Neural progenitor cell (in vitro differentiated cells): ENCODE results near the gene SLC1A4. TPM values are rescaled to one million over a fixed set of nuclear protein-coding genes. Genes with fewer than 3 reads are reported as not detected.

ENCODE experiments used
- DNase-seq: peaks from one replicate; pipeline ENCODE4 v3.0.0-alpha.2; 2016; ENCODE audit warnings: low spot score
- H2AFZ ChIP-seq: fragments of 200-600 bp; sonication (generic); replicated peaks from 2 replicates; pipeline ENCODE4 v1.6.1; 2016; ENCODE audit warnings: antibody characterized with exemption
- H3F3A ChIP-seq: fragments of 200-600 bp; sonication (generic); 2 replicates; pipeline ENCODE4 v1.6.1; 2016; ENCODE audit warnings: antibody characterized with exemption, low read depth
- H3K27ac ChIP-seq: fragments of 200-600 bp; sonication (generic); 2 replicates; pipeline ENCODE4 v1.5.1; 2016; ENCODE audit warnings: mild to moderate bottlenecking
- H3K27me3 ChIP-seq: fragments of 200-600 bp; sonication (generic); 2 replicates; pipeline ENCODE4 v1.6.1; 2016; ENCODE audit warnings: mild to moderate bottlenecking, moderate library complexity
- H3K36me3 ChIP-seq: fragments of 200-600 bp; sonication (generic); 2 replicates; pipeline ENCODE4 v1.5.1; 2016
- H3K4me1 ChIP-seq: fragments of 200-600 bp; sonication (generic); 2 replicates; pipeline ENCODE4 v1.6.1; 2016; ENCODE audit warnings: mixed run types
- H3K4me2 ChIP-seq: fragments of 200-600 bp; sonication (generic); 2 replicates; pipeline ENCODE4 v1.6.1; 2016
- H3K4me3 ChIP-seq: fragments of 200-600 bp; sonication (generic); 2 replicates; pipeline ENCODE4 v1.5.1; 2016
- H3K79me2 ChIP-seq: fragments of 200-600 bp; sonication (generic); 2 replicates; pipeline ENCODE4 v1.6.1; 2016; ENCODE audit warnings: low read depth
- H3K9ac ChIP-seq: fragments of 200-600 bp; sonication (generic); 2 replicates; pipeline ENCODE4 v1.6.1; 2016
- H3K9me3 ChIP-seq: fragments of 200-600 bp; sonication (generic); 2 replicates; pipeline ENCODE4 v1.5.1; 2016; ENCODE audit warnings: low read depth
- H4K20me1 ChIP-seq: fragments of 200-600 bp; sonication (generic); 2 replicates; pipeline ENCODE4 v1.6.1; 2016; ENCODE audit warnings: low read depth
- H3K27ac Mint-ChIP-seq: 3 replicates; pipeline ENCODE4 v1.8.0; 2021; ENCODE audit warnings: mixed read lengths
- H3K27me3 Mint-ChIP-seq: 2 replicates; pipeline ENCODE4 v1.8.0; 2022; ENCODE audit warnings: low read depth, mild to moderate bottlenecking, inconsistent platforms, moderate library complexity, mixed read lengths; ENCODE audit not compliant: insufficient read depth
- H3K36me3 Mint-ChIP-seq: 3 replicates; pipeline ENCODE4 v1.8.0; 2021; ENCODE audit warnings: mixed read lengths
- H3K4me1 Mint-ChIP-seq: 3 replicates; pipeline ENCODE4 v1.8.0; 2021; ENCODE audit warnings: mixed read lengths
- H3K4me3 Mint-ChIP-seq: 3 replicates; pipeline ENCODE4 v1.8.0; 2021; ENCODE audit warnings: mild to moderate bottlenecking, moderate library complexity, mixed read lengths
- H3K9me3 Mint-ChIP-seq: 3 replicates; pipeline ENCODE4 v1.8.0; 2020; ENCODE audit warnings: mixed read lengths
- CTCF ChIP-seq: fragments of 200-600 bp; sonication (generic); IDR thresholded peaks from 2 replicates; pipeline ENCODE4 v1.5.1; 2017; ENCODE audit warnings: antibody characterized with exemption, mild to moderate bottlenecking
- EZH2 ChIP-seq: fragments of 200-600 bp; sonication (generic); IDR thresholded peaks from 2 replicates; pipeline ENCODE4 v1.6.1; 2017; ENCODE audit warnings: antibody characterized with exemption, mild to moderate bottlenecking, moderate library complexity
- EZH2phosphoT487 ChIP-seq: fragments of 200-600 bp; sonication (generic); IDR thresholded peaks from 2 replicates; pipeline ENCODE4 v1.6.1; 2017; ENCODE audit warnings: antibody characterized with exemption
- total RNA-seq: library from RNA; depleted of rRNA; stranded (reverse); fragments of >200 nt; gene quantifications from 2 replicates; pipeline ENCODE4 v1.2.3, GENCODE V29; 2015; ENCODE audit warnings: low replicate concordance

SLC1A4 gene
- total RNA-seq, 1 donor from 2014 or later: 1.3 TPM

DNA sequence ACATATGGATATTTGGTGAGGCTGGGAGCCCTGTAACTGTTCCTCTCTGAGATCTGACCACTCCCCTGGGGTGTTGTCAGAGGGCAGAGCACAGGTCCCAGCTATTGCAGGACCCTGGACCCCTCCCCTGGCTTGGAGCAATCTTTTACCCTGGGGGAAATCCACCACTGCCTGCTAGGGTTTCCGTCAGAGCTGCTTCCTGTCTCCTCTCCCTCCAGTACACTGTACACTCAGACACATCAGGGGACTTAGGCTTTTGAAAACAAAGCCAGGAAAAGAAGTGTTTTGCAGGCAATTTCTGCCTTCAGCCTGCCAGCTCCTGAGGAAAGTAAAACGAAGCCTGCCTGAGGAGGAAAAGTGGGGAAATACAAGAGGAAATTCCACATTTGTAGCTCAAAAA is 53.8 kb downstream of the SLC1A4 start:
- H3K27me3 Mint-ChIP-seq: peaks cover 8% of the 10 kb centered on the region
- TF ChIP-seq EZH2phosphoT487: no peak
- TF ChIP-seq CTCF: no peak
- no peak for TF ChIP-seq EZH2
- H3K9me3 Mint-ChIP-seq: peaks cover 2% of the 10 kb centered on the region
- Histone ChIP-seq H3K9me3 (no peaks in the 10 kb centered on the region), H3K4me3 (no peak overlapping the region), H3K27me3 (no peaks in the 10 kb centered on the region), H3K27ac (no peak overlapping the region), H4K20me1 (peaks cover 3% of the 10 kb centered on the region), H3K9ac (no peak overlapping the region), H3K79me2 (no peaks in the 10 kb centered on the region), H3K4me1 (peaks cover 16% of the 10 kb centered on the region), H2AFZ (no peak overlapping the region), H3F3A (peaks cover 12% of the 10 kb centered on the region), H3K4me2 (no peak overlapping the region), H3K36me3 (no peaks in the 10 kb centered on the region)
- H3K4me1 Mint-ChIP-seq: peaks cover 13% of the 10 kb centered on the region
- H3K36me3 Mint-ChIP-seq: peaks cover 21% of the 10 kb centered on the region
- H3K4me3 Mint-ChIP-seq: no peak overlapping the region
- DNase-seq: no peak
- H3K27ac Mint-ChIP-seq: no peak overlapping the region

- H3K4me3 ChIP-seq: no peak overlapping the region
- no peak overlapping the region for H3K27ac ChIP-seq
These were observed 55.0 kb downstream of the SLC1A4 start for GRCh38 chr2:65044097-65044735.

DNA sequence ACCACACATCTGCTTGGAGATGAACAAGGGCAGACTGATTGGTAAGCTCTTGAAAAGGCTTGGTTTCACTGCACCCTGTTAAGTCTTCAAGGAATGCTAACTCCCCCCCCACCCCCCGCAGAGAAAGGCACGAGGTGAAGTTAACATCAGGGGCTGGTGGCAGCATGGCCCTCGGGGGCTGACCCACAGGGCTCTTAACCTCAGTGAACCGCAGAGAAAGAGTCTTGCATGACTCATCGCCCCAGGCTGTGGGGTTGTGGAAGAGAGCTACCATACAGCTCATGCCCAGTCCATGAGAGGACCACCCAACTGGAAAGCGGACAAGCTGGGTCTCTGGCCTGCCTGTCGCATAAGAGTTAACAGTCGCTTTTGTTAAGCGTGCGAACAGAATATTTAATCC is 56.5 kb downstream of the SLC1A4 start:
- H3K36me3 ChIP-seq: no peaks in the 10 kb centered on the region
- H3K79me2 ChIP-seq: no peaks in the 10 kb centered on the region
- H3K9ac ChIP-seq: no peak overlapping the region
- H3K4me2 ChIP-seq: peak overlapping the region; percentile 47
- H3K4me1 ChIP-seq: peaks cover 16% of the 10 kb centered on the region
- no peaks in the 10 kb centered on the region for H3K9me3 ChIP-seq
- no peak overlapping the region for H3K27ac ChIP-seq
- Mint-ChIP-seq H3K9me3 (peaks cover 7% of the 10 kb centered on the region), H3K27me3 (peaks cover 8% of the 10 kb centered on the region), H3K27ac (no peak overlapping the region), H3K4me1 (peaks cover 11% of the 10 kb centered on the region), H3K4me3 (no peak overlapping the region), H3K36me3 (peaks cover 24% of the 10 kb centered on the region)
- no peaks in the 10 kb centered on the region for H3K27me3 ChIP-seq
- peaks cover 12% of the 10 kb centered on the region for H3F3A ChIP-seq
- TF ChIP-seq EZH2 (no peak), CTCF (no peak), EZH2phosphoT487 (no peak)
- no peak overlapping the region for H3K4me3 ChIP-seq
- peaks cover 3% of the 10 kb centered on the region for H4K20me1 ChIP-seq
- H2AFZ ChIP-seq: no peak overlapping the region
- DNase-seq: peak; percentile 70

More at GRCh38 chr2:65044097-65044735, 55.0 kb downstream of the SLC1A4 start:
- peaks cover 12% of the 10 kb centered on the region for H3F3A ChIP-seq
- no peak for DNase-seq
- Mint-ChIP-seq H3K4me3 (no peak overlapping the region), H3K27me3 (peaks cover 8% of the 10 kb centered on the region), H3K36me3 (peaks cover 24% of the 10 kb centered on the region), H3K4me1 (peaks cover 13% of the 10 kb centered on the region), H3K9me3 (peaks cover 7% of the 10 kb centered on the region), H3K27ac (no peak overlapping the region)
- no peaks in the 10 kb centered on the region for H3K27me3 ChIP-seq
- peaks cover 3% of the 10 kb centered on the region for H4K20me1 ChIP-seq
- H3K36me3 ChIP-seq: no peaks in the 10 kb centered on the region
- no peaks in the 10 kb centered on the region for H3K79me2 ChIP-seq
- no peak overlapping the region for H3K9ac ChIP-seq
- no peak overlapping the region for H2AFZ ChIP-seq
- no peak for TF ChIP-seq EZH2
- TF ChIP-seq EZH2phosphoT487: no peak
- no peak overlapping the region for H3K4me2 ChIP-seq
- H3K9me3 ChIP-seq: no peaks in the 10 kb centered on the region
- H3K4me1 ChIP-seq: peaks cover 16% of the 10 kb centered on the region

DNA sequence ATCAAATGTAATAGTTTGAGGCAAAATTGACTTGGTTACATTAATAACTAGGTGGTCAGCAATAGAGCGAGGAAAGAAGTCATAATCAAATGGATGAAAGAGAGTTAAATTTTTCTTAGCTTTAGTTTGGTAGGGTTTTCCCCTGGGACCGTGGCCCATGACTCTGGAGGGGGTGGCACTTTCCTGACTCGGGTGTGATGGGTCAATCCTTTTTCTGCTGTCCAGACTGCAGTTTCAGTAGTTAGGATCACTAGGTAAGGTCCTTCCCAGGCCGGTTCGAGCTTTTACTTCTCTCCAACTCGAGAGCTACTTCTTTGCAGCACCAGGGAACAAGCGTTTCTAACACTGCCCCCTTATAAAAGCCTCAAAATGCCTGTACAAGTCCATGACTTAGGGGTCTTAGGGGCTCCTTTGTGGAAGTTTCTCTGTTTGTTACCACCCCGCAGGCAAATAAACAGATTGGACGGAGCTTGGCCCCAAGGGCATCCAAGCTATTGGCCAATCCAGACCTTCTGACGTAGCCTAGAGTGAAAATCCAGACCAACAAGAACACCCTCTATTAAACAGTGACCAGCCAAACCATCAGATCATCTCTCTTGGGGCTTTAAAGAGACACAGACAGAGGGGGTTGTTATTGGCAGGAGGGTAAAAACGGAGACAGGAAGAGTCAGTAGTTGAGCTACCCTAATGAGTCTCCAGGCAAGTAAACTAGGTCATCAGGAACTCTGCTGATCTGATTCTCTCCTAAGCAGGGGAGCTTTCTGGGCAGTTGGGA is 57.6 kb downstream of the SLC1A4 start:
- peaks cover 7% of the 10 kb centered on the region for H3K9me3 Mint-ChIP-seq
- no peaks in the 10 kb centered on the region for H3K79me2 ChIP-seq
- H3K27ac Mint-ChIP-seq: no peak overlapping the region
- H2AFZ ChIP-seq: no peak overlapping the region
- no peak overlapping the region for H3K4me3 ChIP-seq
- peaks cover 9% of the 10 kb centered on the region for H3K4me1 Mint-ChIP-seq
- DNase-seq: no peak
- H3F3A ChIP-seq: peaks cover 12% of the 10 kb centered on the region
- H3K4me2 ChIP-seq: no peak overlapping the region
- TF ChIP-seq CTCF (no peak), EZH2 (no peak), EZH2phosphoT487 (no peak)
- no peaks in the 10 kb centered on the region for H3K36me3 ChIP-seq
- H3K27me3 Mint-ChIP-seq: peaks cover 8% of the 10 kb centered on the region
- peaks cover 3% of the 10 kb centered on the region for H4K20me1 ChIP-seq
- no peaks in the 10 kb centered on the region for H3K9me3 ChIP-seq
- H3K4me1 ChIP-seq: peaks cover 16% of the 10 kb centered on the region
- no peak overlapping the region for H3K27ac ChIP-seq
- no peak overlapping the region for H3K4me3 Mint-ChIP-seq
- H3K27me3 ChIP-seq: no peaks in the 10 kb centered on the region
- H3K36me3 Mint-ChIP-seq: peaks cover 24% of the 10 kb centered on the region
- no peak overlapping the region for H3K9ac ChIP-seq
